Activated CD8-positive, alpha-beta memory T cell treated with anti-CD3 and anti-CD28 coated beads, Interleukin-2, amount 50 U/mL, for 1 hour (primary cell): ENCODE measurements around the gene ZSCAN1.
"Not testable (repeated sequence)": the region's sequence is repeated elsewhere in the genome, so short reads cannot be mapped to it uniquely, and the experiment has no call there.

Experiments used
- DNase-seq: peaks from one replicate; pipeline ENCODE4 v3.0.0-alpha.2; 2020; ENCODE audit errors: extremely low read depth

Gene ZSCAN1, protein sequence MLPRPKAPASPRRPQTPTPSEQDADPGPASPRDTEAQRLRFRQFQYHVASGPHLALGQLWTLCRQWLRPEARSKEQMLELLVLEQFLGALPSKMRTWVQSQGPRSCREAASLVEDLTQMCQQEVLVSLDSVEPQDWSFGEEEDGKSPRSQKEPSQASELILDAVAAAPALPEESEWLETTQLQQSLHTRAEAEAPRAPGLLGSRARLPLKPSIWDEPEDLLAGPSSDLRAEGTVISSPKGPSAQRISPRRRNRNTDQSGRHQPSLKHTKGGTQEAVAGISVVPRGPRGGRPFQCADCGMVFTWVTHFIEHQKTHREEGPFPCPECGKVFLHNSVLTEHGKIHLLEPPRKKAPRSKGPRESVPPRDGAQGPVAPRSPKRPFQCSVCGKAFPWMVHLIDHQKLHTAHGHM

GRCh38 chr19:58033741-58034476 lies at the start of gene ZSCAN1:
Gene ZSCAN1, plus strand, starts transcription at chr19:58034025. Its CDS starts 3,812 bp downstream, at chr19:58037837.
- DNase-seq: no peak

- no peak for DNase-seq
Observed at GRCh38 chr19:57992841-57993240, 41.0 kb upstream of the ZSCAN1 start.

DNA sequence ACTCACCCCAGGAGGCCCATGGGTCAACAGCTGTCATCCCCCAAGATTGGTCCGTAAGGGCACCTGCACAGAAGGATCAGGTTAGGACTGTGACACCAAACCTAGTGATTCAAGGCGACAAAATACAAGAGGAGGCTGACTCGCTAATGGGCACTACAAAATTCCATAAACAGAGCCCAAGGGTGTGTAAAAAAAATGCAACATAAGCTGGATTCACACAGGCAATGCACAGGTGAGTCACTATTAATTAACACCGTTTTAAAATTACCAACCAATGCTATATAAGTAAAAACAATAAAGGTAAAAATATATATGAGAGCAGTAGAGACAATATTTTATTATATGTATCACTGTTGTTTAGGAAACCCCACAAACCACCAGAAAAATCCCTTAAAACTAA lies 33.1 kb upstream of the ZSCAN1 start:
- DNase-seq: no peak

GRCh38 chr19:58001895-58002369 lies 31.9 kb upstream of the ZSCAN1 start:
- no peak for DNase-seq

GRCh38 chr19:58002384-58003173 lies 31.2 kb upstream of the ZSCAN1 start, which contains the start of gene ZNF606:
Gene ZNF606, minus strand, starts transcription at chr19:58002820. Its CDS starts 1,501 bp downstream, at chr19:58001319.
- DNase-seq: peak; percentile 43

GRCh38 chr19:58003174-58003828 lies 30.5 kb upstream of the ZSCAN1 start:
- DNase-seq: no peak

GRCh38 chr19:58007285-58007684 lies 26.5 kb upstream of the ZSCAN1 start:
- no peak for DNase-seq

DNA sequence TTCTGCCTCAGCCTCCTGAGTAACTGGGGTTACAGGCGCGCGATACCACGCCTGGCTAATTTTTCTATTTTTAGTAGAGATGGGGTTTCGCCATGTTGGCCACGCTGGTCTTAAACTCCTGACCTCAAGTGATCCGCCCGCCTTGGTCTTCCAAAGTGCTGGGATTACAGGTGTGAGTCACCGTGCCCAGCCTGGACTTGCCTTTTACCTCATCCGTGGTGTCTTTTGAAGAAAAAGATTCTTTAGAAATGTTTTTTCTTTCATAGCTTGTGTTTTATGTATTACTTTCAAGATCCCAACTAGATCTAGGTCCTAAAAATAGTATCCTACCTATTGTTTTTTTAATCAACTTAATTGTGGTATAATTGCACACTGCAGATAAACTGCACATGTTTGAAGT lies 24.9 kb upstream of the ZSCAN1 start:
- not testable (repeated sequence) for DNase-seq

- DNase-seq: no peak
Observed at GRCh38 chr19:58009301-58009665, 24.5 kb upstream of the ZSCAN1 start.

DNA sequence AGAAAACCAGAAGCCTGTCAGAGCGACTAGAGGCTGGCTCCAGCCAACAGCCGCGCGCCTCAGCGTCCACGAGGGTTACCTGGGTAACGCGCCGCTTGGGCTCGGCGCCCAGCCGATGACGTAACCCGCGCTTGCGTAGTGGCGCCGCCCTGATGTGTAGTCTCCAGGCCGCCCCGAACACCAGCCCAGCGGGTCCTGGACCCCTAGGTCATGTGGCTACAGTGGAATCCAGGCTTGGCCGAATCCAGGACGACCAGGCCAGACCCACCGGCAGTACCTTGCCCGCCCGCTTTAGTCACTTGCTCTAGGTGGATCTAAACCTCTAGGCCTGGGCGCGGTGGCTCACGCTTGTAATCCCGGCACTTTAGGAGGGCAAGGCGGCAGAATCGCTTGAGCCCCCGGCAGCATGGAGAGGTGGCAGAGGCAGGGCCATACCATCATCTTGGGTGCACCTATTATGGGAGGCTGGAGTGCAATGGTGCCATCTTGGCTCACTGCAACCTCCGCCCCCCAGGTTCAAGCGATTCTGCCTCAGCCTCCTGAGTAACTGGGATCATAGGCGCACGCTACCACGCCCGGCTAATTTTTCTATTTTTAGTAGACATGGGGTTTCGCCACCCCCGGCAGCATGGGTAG lies 24.0 kb upstream of the ZSCAN1 start:
- DNase-seq: no peak

GRCh38 chr19:58010507-58010906 lies 23.3 kb upstream of the ZSCAN1 start:
- DNase-seq: no peak

DNA sequence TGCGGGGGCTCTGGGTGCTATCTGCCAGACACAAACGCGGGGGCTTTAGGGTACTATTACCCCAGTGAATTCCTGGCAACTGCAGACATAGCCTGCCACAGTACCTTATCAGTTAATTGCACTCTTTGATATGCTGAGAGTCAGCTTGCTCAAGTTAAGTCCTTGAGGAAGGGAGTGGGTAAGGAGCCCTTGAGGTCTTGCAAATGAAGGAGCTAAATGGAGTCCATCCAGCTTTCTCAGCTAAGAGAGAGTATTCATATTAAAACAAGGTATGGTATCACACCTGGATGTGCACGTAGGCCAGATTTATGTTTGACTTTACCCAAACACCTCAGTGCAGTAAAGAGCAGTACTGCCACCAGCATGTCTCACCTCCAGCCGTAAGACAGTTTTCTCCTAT lies 19.7 kb upstream of the ZSCAN1 start:
- DNase-seq: no peak

- no peak for DNase-seq
Observed at GRCh38 chr19:58020129-58020528, 13.7 kb upstream of the ZSCAN1 start.

DNA sequence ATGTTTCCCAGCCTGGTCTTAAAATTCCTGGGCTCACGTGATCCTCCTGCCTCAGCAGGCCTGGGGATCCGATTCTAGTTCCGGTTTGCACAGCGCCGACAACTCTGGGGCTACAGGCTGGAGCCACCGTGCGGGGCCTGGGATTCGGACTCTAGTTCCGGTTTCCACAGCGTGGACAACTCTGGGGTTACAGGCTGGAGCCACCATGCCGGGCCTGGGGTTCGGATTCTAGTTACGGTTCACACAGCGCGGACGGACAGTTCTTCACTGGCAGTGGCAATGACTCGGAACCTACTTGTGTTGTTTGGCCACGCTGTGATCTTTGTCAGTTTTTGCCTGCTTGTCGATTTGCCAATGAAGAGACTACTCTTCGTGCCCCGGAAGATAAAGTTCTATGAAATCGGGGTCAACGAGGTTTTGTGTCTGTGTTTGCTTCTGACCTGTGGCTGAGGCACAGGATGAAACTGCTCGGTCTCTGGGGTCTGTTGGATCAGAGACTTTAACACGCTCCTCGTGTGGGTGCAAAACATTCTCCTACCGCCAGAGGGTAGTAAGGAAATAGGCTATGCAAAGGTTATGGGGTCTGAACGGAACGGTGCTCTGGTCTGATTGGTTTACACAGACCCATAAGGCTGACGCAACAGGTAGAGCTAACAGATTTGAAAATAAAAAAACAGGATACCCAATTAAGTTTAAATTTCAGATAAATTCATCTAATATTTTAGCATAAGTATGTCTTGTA lies 12.1 kb upstream of the ZSCAN1 start:
- DNase-seq: no peak

DNA sequence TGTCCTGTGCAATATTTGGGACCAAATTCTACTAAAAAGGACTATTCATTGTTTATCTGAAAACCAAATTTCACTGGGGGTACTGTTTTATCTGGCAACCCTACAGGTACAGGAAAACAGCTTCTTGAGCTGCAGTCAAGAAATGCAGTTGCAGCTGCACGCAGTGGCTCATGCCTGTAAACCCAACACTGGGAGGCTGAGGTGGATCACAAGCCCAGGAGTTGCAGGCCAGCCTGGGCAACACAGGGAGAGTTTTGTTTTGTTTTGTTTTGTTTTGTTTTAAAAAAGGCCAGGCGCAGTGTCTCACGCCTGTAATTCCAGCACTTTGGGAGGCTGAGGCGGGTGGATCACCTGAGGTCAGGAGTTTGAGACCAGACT lies 11.6 kb upstream of the ZSCAN1 start:
- no peak for DNase-seq

GRCh38 chr19:58024661-58025060 lies 9.2 kb upstream of the ZSCAN1 start:
- no peak for DNase-seq

GRCh38 chr19:58034477-58034793 lies 610 bp downstream of the ZSCAN1 start:
- DNase-seq: no peak

- no peak for DNase-seq
Observed at GRCh38 chr19:58035863-58036262, 2.0 kb downstream of the ZSCAN1 start.

DNA sequence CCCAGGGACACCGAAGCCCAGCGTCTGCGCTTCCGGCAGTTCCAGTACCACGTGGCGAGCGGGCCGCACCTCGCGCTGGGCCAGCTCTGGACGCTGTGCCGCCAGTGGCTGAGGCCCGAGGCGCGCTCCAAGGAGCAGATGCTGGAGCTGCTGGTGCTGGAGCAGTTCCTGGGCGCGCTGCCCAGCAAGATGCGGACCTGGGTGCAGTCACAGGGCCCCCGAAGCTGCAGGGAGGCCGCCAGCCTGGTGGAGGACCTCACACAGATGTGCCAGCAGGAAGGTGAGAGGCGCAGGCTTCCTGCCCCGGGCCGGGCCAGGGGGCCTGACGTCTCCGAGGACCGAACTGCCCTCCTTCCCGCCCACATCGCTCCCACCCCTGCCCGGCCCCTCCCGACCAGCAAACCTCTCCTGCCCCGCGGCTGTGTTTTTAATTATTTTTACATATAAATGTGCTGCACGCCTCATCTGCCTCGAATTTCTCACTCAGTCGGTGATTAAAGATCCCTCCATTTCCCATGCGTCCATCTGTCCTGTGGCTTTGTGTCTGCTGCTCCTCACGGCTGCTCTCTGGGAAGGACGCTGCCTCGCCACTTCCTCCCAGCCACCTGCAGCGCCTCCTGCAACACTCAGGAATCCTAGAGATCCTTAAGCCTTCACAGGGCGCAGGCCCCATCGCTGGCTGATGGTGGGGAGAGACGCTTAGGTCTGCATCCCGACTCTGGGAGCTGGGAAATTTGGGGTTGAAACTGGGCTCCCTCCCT lies 4.3 kb downstream of the ZSCAN1 start:
- no peak for DNase-seq

DNA sequence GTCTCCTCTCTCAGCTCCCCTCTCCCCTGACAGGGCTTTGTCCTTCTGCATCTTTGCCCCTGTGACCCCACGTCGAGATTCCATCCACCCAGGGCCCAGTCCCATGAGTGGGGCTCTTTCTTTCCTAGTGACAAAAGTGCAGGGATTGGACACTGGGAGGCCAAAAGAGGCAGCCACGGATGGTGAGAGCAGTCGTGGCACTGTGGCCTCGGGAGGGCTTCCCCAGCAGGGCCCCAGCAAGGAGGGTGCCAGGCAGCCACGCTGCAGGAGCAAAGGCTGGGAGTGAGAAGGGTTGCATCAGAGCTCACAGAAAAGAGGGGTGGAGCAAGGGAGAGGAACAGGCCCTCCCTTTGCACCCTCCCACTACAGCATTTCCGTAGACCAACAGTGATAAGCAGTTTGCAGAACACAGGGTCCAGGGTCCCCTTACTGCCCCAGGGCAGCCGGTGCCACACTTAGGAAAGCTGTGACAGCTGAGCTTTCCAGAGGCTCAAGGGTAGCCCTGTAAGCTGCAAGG lies 4.9 kb downstream of the ZSCAN1 start:
- no peak for DNase-seq
